ENCODE measurements around the gene PRDM4. TPM values are rescaled to one million over a fixed set of nuclear protein-coding genes. Genes with fewer than 3 reads are reported as not detected.

The PRDM4 gene
- total RNA-seq, 1 experiment from 2014 or later: 32.9 TPM

GRCh38 chr12:107684990-107685359, 76.0 kb downstream of the PRDM4 start:
- Histone ChIP-seq H4K20me1 (ENCODE audit: insufficient read depth) (no peaks in the 10 kb centered on the region), H3K4me1 (ENCODE audit: control insufficient read depth in 1 of 2, insufficient read depth in 2 of 2, low read length in 2 of 2) (peaks cover 0 to 14% of the 10 kb centered on the region in 2 experiments; a peak in 3 of 4 replicates), H3K79me2 (ENCODE audit: insufficient read depth, low read length) (peaks cover 39% of the 10 kb centered on the region), H3K9me3 (ENCODE audit: control insufficient read depth in 1 of 2, insufficient read depth in 1 of 2, low read depth in 1 of 2, low read length in 2 of 2) (no peaks in the 10 kb centered on the region), H3K36me3 (ENCODE audit: control insufficient read depth in 1 of 2, insufficient read depth in 2 of 2, low read length in 2 of 2) (peaks cover 14 to 15% of the 10 kb centered on the region in 2 experiments), H3K4me3 (replicated peaks in 1 of 2; ENCODE audit: low read depth in 1 of 2, low read length in 2 of 2) (peak overlapping the region; percentile 97 to 99), H3K27me3 (ENCODE audit: insufficient read depth, low read length) (no peaks in the 10 kb centered on the region), H3K9me2 (ENCODE audit: insufficient read depth) (no peaks in the 10 kb centered on the region), H3K27ac (ENCODE audit: low read depth, low read length) (peak overlapping the region; percentile 71), H3K4me2 (ENCODE audit: low read length) (peak overlapping the region; percentile 89), H3K9ac (ENCODE audit: low read length) (peak overlapping the region; percentile 95), H2AFZ (ENCODE audit: low read depth, low read length, poor library complexity, severe bottlenecking) (peak overlapping the region; percentile 40)
- ChIA-PET POLR2A (interaction anchor here (0.7 to 0.9 kb wide), 2 partner anchors 9 to 30 kb away, joined by 3 to 6 read pairs; no protein-coding TSS in a partner anchor), RAD21 (ENCODE audit: low non-redundant PET in 1 of 2, low total read pairs in 2 of 2, uncharacterized antibody in 2 of 2, unreplicated experiment in 2 of 2) (no interaction called here), CTCF (interaction anchor here (0.8 to 1.7 kb wide), 2 partner anchors 9 to 14 kb away, joined by 3 to 6 read pairs; no protein-coding TSS in a partner anchor)
- ATAC-seq (peak; percentile 60), DNase-seq (ENCODE audit: low read depth, low spot score) (peak; percentile 23)
- BruUV-seq (replicated peaks): TSS peak; percentile 95
- intact Hi-C loops (cut with micrococcal nuclease): loop anchor here (2.0 kb wide), 1 partner anchor 76 kb away; the partner anchor contains the start of gene PRDM4
- TF ChIP-seq ATF3 (IDR thresholded peaks at IDR 0.05): no peak
- TF ChIP-seq SRF (IDR thresholded peaks at IDR 0.05; ENCODE audit: low read depth): no peak
- TF ChIP-seq POLR2A (IDR thresholded peaks at IDR 0.05; ENCODE audit: borderline replicate concordance, extremely low read depth, insufficient read depth, insufficient read length): peak; percentile 13

- H3K9me2 ChIP-seq (ENCODE audit: insufficient read depth): no peaks in the 10 kb centered on the region
- ATAC-seq: no peak
- TF ChIP-seq SIN3A (IDR thresholded peaks at IDR 0.05; ENCODE audit: low read depth) (no peak), SRF (IDR thresholded peaks at IDR 0.05; ENCODE audit: low read depth) (no peak), FOSL1 (IDR thresholded peaks at IDR 0.05; ENCODE audit: low read depth) (no peak), TCF7L2 (IDR thresholded peaks at IDR 0.05; ENCODE audit: borderline replicate concordance, extremely low read depth, insufficient read depth, insufficient read length) (no peak), EZH2 (IDR thresholded peaks at IDR 0.05) (no peak), SP1 (IDR thresholded peaks at IDR 0.05; ENCODE audit: low read depth) (no peak), MAX (IDR thresholded peaks at IDR 0.05) (no peak), JUND (IDR thresholded peaks at IDR 0.05) (no peak), CEBPB (IDR thresholded peaks at IDR 0.05; ENCODE audit: low read depth) (no peak), ZNF274 (IDR thresholded peaks at IDR 0.05; ENCODE audit: low read depth, low read length) (no peak)
- TF ChIP-seq, protein P1, sequence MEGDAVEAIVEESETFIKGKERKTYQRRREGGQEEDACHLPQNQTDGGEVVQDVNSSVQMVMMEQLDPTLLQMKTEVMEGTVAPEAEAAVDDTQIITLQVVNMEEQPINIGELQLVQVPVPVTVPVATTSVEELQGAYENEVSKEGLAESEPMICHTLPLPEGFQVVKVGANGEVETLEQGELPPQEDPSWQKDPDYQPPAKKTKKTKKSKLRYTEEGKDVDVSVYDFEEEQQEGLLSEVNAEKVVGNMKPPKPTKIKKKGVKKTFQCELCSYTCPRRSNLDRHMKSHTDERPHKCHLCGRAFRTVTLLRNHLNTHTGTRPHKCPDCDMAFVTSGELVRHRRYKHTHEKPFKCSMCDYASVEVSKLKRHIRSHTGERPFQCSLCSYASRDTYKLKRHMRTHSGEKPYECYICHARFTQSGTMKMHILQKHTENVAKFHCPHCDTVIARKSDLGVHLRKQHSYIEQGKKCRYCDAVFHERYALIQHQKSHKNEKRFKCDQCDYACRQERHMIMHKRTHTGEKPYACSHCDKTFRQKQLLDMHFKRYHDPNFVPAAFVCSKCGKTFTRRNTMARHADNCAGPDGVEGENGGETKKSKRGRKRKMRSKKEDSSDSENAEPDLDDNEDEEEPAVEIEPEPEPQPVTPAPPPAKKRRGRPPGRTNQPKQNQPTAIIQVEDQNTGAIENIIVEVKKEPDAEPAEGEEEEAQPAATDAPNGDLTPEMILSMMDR (IDR thresholded peaks at IDR 0.05 in 2 of 3, conservative IDR thresholded peaks at IDR 0.05 in 1 of 3; ENCODE audit: borderline replicate concordance in 1 of 3, insufficient read depth in 1 of 3, low read depth in 2 of 3, low read length in 2 of 3): no peak
- TF ChIP-seq, protein P2, sequence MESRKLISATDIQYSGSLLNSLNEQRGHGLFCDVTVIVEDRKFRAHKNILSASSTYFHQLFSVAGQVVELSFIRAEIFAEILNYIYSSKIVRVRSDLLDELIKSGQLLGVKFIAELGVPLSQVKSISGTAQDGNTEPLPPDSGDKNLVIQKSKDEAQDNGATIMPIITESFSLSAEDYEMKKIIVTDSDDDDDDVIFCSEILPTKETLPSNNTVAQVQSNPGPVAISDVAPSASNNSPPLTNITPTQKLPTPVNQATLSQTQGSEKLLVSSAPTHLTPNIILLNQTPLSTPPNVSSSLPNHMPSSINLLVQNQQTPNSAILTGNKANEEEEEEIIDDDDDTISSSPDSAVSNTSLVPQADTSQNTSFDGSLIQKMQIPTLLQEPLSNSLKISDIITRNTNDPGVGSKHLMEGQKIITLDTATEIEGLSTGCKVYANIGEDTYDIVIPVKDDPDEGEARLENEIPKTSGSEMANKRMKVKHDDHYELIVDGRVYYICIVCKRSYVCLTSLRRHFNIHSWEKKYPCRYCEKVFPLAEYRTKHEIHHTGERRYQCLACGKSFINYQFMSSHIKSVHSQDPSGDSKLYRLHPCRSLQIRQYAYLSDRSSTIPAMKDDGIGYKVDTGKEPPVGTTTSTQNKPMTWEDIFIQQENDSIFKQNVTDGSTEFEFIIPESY (IDR thresholded peaks at IDR 0.05; ENCODE audit: extremely low read depth, insufficient replicate concordance, low read length): no peak
- peaks cover 10% of the 10 kb centered on the region in 2 experiments; a peak in 3 of 4 replicates for H3K36me3 ChIP-seq (ENCODE audit: control insufficient read depth in 1 of 2, insufficient read depth in 2 of 2, low read length in 2 of 2)
- POLR2A ChIA-PET: interaction anchor here (0.9 kb wide), 1 partner anchor 8 kb away, joined by 6 read pairs; no protein-coding TSS in a partner anchor
- H3K4me3 ChIP-seq (replicated peaks in 1 of 2; ENCODE audit: low read depth in 1 of 2, low read length in 2 of 2): peak overlapping the region; percentile 97 to 99
- H3K9ac ChIP-seq (ENCODE audit: low read length): peak overlapping the region; percentile 95
- H2AFZ ChIP-seq (ENCODE audit: low read depth, low read length, poor library complexity, severe bottlenecking): peak overlapping the region; percentile 40
- peak overlapping the region; percentile 71; the same call in 1 of the 2 replicates for H3K27ac ChIP-seq (ENCODE audit: low read depth, low read length)
- no peaks in the 10 kb centered on the region for H3K9me3 ChIP-seq (ENCODE audit: control insufficient read depth in 1 of 2, insufficient read depth in 1 of 2, low read depth in 1 of 2, low read length in 2 of 2)
- H4K20me1 ChIP-seq (ENCODE audit: insufficient read depth): no peaks in the 10 kb centered on the region
- peak overlapping the region; percentile 89 for H3K4me2 ChIP-seq (ENCODE audit: low read length)
- intact Hi-C loops (cut with micrococcal nuclease): loop anchor here (2.0 kb wide), 1 partner anchor 77 kb away; the partner anchor contains the start of gene PRDM4
- RAD21 ChIA-PET (ENCODE audit: low non-redundant PET in 1 of 2, low total read pairs in 2 of 2, uncharacterized antibody in 2 of 2, unreplicated experiment in 2 of 2): no interaction called here
- CTCF ChIA-PET: interaction anchor here (0.6 to 1.7 kb wide), 2 partner anchors 8 to 13 kb away, joined by 3 to 6 read pairs; no protein-coding TSS in a partner anchor
- no peak for DNase-seq (ENCODE audit: low read depth, low spot score)
- H3K27me3 ChIP-seq (ENCODE audit: insufficient read depth, low read length): peaks cover 4% of the 10 kb centered on the region; the same call in 1 of the 2 replicates
- H3K4me1 ChIP-seq (ENCODE audit: control insufficient read depth in 1 of 2, insufficient read depth in 2 of 2, low read length in 2 of 2): peaks cover 0 to 14% of the 10 kb centered on the region in 2 experiments; a peak in 3 of 4 replicates
- no TSS peak for BruUV-seq (replicated peaks)
- H3K79me2 ChIP-seq (ENCODE audit: insufficient read depth, low read length): peaks cover 37% of the 10 kb centered on the region
These were observed 76.7 kb downstream of the PRDM4 start for GRCh38 chr12:107684029-107684795.
